ENCODE results near the gene INPP5A. TPM values are rescaled to one million over a fixed set of nuclear protein-coding genes. Genes with fewer than 3 reads are reported as not detected.

The INPP5A gene
- total and polyA plus RNA-seq, 11 donors = 38.6 to 179 (median 102) TPM

DNA sequence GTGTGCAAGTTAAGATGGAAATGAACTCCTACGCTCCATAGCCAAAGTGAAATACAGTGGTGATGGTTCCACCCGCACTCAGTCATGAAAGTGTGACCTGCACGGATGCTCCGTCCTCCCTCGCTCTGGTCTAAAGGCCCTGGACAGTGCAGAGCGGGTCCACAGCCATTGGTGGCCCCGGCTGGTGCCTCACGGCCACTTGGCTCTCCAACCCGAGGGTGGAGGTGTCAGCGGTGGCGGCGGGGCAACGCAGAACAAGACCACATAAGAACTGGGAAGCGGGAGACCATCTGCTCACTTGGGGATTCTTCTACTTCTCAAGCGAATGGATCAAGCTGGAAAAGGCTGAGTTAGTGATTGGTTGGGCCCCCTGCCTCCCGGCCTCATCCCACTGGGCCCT lies 187.6 kb downstream of the INPP5A start:
- Histone ChIP-seq H3K4me3 (no peak overlapping the region), H3K36me3 (peaks cover 0 to 46% (median 18%) of the 10 kb centered on the region in 9 donors), H3K27me3 (no peaks in the 10 kb centered on the region), H3K27ac (no peak overlapping the region), H3K9me3 (no peaks in the 10 kb centered on the region), H3K4me1 (peaks cover 0 to 9% (median 0%) of the 10 kb centered on the region in 12 donors)
- TF ChIP-seq CTCF (IDR thresholded peaks at IDR 0.05) (no peak), POLR2A (IDR thresholded peaks at IDR 0.05) (no peak)
- WGBS, 4 donors = 94 to 97% (median 97%) methylated on average over 16 of the region's 16 CpGs
- intact Hi-C loops (cut with DNase I) = no loop called here
- ATAC-seq = no peak
- DNase-seq = no peak

DNA sequence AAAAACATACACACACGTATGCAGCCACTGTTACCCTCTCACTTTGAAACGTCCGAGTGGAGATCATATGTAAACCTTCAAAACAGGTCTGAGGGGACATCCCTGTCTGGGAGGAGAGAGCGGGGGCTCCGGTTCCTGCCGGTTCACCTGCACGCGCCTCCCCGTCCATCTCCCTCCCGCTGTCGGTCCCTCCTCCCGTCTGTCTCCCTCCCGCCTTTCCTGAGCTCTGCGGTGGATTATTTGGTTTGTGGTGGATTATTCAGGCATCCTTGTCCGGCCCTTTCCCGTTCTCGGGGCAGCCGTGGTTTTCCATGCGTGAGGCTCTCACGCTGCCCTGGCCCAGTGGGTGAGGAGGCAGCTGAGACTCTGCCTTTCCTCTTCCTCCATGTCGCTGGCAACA lies 188.6 kb downstream of the INPP5A start:
- H3K36me3 ChIP-seq = peaks cover 0 to 47% (median 22%) of the 10 kb centered on the region in 9 donors

DNA sequence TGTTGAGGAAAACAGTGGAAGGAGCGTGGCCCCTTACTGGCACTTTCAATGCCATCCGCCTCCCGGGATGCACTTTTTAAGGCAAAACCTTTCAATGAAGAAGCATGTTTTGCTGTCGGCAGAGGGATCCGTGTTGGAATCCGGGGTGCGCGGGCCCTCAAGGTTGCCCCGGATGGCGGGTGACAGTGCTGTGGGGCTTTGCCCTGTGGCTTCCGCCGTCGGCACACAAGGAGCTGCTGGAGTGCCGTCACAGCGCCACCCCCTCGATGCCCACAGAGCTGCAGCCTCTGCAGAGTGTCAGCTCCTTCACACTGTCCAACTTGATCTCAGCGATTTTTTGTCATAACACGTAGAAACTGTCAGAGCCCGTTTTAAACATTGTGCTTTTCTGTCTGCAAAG lies 189.4 kb downstream of the INPP5A start:
- ATAC-seq = no peak
- WGBS, 4 donors = 91 to 96% (median 94%) methylated on average over 19 of the region's 19 CpGs

More for the DNA sequence above, 188.6 kb downstream of the INPP5A start:
- Histone ChIP-seq H3K27me3 (no peaks in the 10 kb centered on the region), H3K27ac (no peak overlapping the region), H3K4me1 (peaks cover 0 to 9% (median 0%) of the 10 kb centered on the region in 12 donors), H3K4me3 (no peak overlapping the region), H3K9me3 (no peaks in the 10 kb centered on the region)
- ATAC-seq (no peak), DNase-seq (no peak)
- intact Hi-C loops (cut with DNase I) = no loop called here
- 94 to 96% (median 95%) methylated on average over 20 to 21 of the region's 21 CpGs for WGBS, 4 donors
- TF ChIP-seq CTCF (IDR thresholded peaks at IDR 0.05) = no peak
- TF ChIP-seq POLR2A (IDR thresholded peaks at IDR 0.05) = no peak

DNA sequence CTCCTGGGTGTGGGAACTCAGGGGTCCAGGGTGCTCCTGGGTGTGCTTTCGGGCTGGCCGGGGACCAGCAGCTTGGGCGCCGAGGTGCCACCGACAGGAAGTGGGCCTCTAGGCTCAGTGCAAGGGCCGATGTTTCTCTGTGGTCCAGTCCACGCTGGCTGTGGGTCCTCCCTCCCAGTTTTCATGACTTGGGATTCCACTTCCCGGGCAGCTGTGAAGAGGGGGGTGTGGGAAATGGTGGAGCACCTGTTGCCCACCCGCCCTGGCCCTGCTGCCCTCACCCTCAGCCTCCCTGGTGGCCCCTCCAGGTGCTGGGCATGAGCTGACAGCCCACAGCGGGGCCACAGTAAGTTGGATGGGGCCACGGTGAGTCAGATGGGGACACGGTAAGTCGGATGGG lies 189.8 kb downstream of the INPP5A start:
- H3K27ac ChIP-seq = no peak overlapping the region
- H3K27me3 ChIP-seq = no peaks in the 10 kb centered on the region
- intact Hi-C loops (cut with DNase I) = no loop called here
- TF ChIP-seq POLR2A (IDR thresholded peaks at IDR 0.05) = no peak
- TF ChIP-seq CTCF (IDR thresholded peaks at IDR 0.05) = no peak
- H3K4me1 ChIP-seq = peaks cover 0 to 5% (median 0%) of the 10 kb centered on the region in 12 donors
- DNase-seq (no peak), ATAC-seq (no peak)
- H3K4me3 ChIP-seq = no peak overlapping the region
- H3K9me3 ChIP-seq = no peaks in the 10 kb centered on the region
- WGBS, 4 donors = 95 to 99% (median 96%) methylated on average over 11 to 13 of the region's 13 CpGs
- H3K36me3 ChIP-seq = peaks cover 0 to 51% (median 22%) of the 10 kb centered on the region in 9 donors

More for the DNA sequence above, 189.4 kb downstream of the INPP5A start:
- TF ChIP-seq POLR2A (IDR thresholded peaks at IDR 0.05) = no peak
- TF ChIP-seq CTCF (IDR thresholded peaks at IDR 0.05) = no peak
- intact Hi-C loops (cut with DNase I) = no loop called here
- H3K9me3 ChIP-seq = no peaks in the 10 kb centered on the region
- H3K27me3 ChIP-seq = no peaks in the 10 kb centered on the region
- H3K4me3 ChIP-seq = no peak overlapping the region
- no peak overlapping the region for H3K27ac ChIP-seq
- H3K4me1 ChIP-seq = peaks cover 0 to 9% (median 0%) of the 10 kb centered on the region in 12 donors
- H3K36me3 ChIP-seq = peaks cover 0 to 51% (median 22%) of the 10 kb centered on the region in 9 donors
- no peak for DNase-seq
